Testis (tissue), 2 donors: ENCODE results near the gene EXOC3L1.

Experiments used
- CTCF ChIP-seq, 3 experiments: fragments of 450-650 bp in 2 of 3; fragments of 200-600 bp in 1 of 3; sonication (generic) in 1 of 3; IDR thresholded peaks; one replicate each; pipeline ENCODE4 v1.5.1; 2016 to 2019; ENCODE audit warnings: antibody characterized with exemption in 3 of 3, mild to moderate bottlenecking in 2 of 3, moderate library complexity in 1 of 3
- POLR2A ChIP-seq: fragments of 450-650 bp; IDR thresholded peaks from one replicate; pipeline ENCODE4 v1.6.1; 2017; ENCODE audit warnings: antibody characterized with exemption, mild to moderate bottlenecking, moderate library complexity

GRCh38 chr16:67223992-67224391, 34.1 kb upstream of the EXOC3L1 start:
- TF ChIP-seq POLR2A, result no peak
- no peak for TF ChIP-seq CTCF (IDR thresholded peaks at IDR 0.05)
